Fibroblast of villous mesenchyme (primary cell): ENCODE measurements around the gene CELF5. TPM values are rescaled to one million over a fixed set of nuclear protein-coding genes. Genes with fewer than 3 reads are reported as not detected.
"Not testable (repeated sequence)": the region's sequence is repeated elsewhere in the genome, so short reads cannot be mapped to it uniquely, and the experiment has no call there.

Experiments used
- DNase-seq: peaks from one replicate; pipeline ENCODE4 v3.0.0-alpha.2; 2010; ENCODE audit warnings: low read depth
- H3K4me3 ChIP-seq: 2 replicates; pipeline ENCODE4 v1.5.1; 2011; ENCODE audit warnings: low read depth, mild to moderate bottlenecking, low read length
- CTCF ChIP-seq: IDR thresholded peaks from 2 replicates; pipeline ENCODE4 v1.5.1; 2012; ENCODE audit warnings: low read depth, mild to moderate bottlenecking, low read length; ENCODE audit not compliant: insufficient read depth
- total RNA-seq: library from RNA; depleted of rRNA; stranded (reverse); fragments of >200 nt; gene quantifications from 2 replicates; pipeline ENCODE4 v1.2.3, GENCODE V29; 2012

CELF5 gene
- total RNA-seq, 1 donor: under 0.01 TPM

DNA sequence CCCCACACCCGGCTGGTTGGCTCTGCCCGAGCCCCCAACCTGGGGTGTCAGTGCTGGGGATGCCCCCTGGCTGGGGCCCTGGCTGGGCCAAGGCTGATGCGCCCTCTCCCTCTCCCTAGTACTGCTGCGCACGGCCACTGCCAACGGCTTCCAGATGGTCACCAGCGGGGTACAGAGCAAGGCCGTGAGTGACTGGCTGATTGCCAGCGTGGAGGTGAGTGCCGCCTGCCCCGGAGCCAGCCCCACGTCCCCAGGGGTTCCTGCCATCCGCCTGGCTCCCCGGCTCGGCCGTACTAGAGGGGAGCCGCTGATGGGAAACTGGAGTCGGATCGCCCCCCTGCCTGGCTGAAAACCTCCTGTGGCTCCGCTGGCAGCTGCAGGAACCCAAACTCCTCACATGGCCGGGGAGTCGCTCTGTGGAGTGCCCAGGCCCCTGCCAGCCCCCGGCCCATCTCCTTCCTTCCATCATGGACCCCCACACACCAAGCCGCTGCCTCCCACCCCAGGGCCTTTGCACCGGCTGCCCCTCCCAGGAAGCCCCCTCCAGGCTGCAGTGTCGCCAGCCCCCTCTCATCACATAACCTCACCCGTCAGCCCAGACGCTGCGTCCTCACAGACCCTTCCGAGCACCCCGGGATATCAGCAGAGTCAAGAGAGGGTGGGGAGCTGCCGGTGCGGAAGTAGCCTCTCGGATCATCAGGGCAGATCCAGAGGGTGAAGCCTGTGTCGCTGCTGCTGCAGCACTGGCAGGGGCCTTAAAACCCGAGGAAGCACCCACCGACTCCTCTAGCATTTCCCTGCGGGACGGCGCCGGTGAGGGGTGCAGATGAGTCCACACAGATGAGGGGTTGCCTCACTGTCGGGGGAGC is 28.2 kb upstream of the CELF5 start:
- DNase-seq: no peak
- no peak overlapping the region for H3K4me3 ChIP-seq
- no peak for TF ChIP-seq CTCF

GRCh38 chr19:3196933-3197205 is 27.6 kb upstream of the CELF5 start:
- DNase-seq: no peak
- no peak overlapping the region for H3K4me3 ChIP-seq
- no peak for TF ChIP-seq CTCF

DNA sequence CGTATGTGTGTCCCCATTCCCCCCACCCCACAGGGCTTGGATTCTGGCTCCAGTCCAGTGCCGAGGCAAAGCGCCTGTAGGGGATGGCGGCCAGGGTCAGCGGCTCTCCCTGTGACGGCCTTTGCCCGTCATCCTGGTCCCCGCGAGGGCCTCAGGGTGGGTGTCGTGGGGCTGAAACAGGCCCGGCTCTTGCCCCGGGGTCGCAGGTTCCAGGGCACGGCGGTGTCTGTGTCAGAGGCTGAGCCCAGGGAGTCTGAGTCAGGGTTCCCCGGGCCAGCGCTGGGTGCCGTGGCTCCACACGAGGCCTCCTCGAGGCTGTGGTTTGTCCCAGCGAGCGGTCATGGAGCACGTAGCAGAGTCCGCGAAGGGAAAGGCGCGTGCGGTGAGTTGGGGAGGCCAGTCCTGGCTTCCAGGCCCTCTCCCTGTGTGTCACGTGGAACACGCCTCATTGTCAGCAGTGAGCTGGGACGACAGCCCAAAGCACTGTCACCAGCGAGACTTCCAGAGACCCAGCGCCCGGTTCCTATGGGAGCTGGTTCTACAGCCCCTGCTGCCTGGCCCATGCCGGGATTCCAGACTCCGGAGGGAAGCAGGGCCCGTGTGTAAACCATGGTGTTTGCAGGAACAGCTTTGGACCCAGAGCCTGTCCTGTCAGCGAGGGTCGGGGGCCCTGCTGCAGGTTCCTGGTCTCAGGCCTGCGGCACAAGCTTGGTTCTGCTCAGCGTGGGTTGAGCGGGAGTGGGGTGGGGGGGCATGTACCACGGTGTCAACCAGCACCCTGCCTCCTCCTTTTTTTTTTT is 25.4 kb upstream of the CELF5 start:
- H3K4me3 ChIP-seq: no peak overlapping the region
- TF ChIP-seq CTCF: no peak
- no peak for DNase-seq

DNA sequence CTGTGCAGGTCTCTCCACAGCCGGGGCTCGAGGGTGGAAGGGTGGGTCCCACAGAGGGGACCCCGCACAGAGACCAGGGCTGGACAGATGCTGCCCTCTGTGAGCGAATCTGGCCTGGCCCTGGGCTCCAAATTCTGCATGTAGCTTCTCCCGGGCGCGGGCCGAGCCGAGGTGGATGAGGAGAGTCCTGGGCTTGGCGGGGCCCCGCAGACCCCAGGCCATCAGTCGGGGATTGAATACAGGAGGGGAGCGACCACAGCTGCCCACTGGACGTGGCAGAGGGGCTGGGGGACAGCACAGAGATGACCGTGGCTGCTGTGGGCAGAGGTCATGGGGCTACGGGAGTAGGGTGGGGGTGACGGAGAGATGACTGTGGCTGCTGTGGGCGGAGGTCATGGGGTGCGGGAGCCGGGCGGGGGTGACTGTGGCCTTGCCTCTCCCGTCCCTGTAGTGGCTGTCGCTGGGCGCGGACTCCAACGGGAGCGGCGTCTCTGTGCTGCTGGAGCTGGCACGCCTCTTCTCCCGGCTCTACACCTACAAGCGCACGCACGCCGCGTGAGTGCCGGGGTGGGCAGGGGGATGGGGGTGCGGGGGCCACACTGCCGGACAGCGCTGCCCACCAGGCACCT is 23.3 kb upstream of the CELF5 start:
- no peak for DNase-seq
- no peak for TF ChIP-seq CTCF
- H3K4me3 ChIP-seq: no peak overlapping the region

GRCh38 chr19:3201911-3202310 is 22.6 kb upstream of the CELF5 start:
- no peak for TF ChIP-seq CTCF
- no peak overlapping the region for H3K4me3 ChIP-seq
- no peak for DNase-seq

DNA sequence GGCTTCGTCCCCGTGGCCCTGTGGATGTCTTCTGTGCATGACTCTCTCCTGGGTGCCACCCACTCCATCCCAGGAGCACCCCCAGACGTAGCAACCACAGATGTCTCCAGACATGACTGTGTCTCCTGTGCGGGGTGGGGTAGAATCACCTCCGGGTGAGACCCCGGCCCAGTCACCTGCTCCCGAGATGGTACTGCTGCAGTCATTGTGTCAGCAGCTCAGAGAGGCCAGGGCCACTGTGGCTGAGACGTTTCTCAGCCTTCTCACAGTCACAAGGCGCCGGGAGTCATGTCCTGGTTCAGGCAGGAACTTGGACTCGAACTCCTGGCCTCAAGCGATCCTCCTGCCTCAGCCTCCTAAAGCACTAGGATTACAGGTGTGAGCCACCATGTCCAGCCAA is 22.1 kb upstream of the CELF5 start:
- TF ChIP-seq CTCF: no peak
- DNase-seq: no peak
- H3K4me3 ChIP-seq: no peak overlapping the region

DNA sequence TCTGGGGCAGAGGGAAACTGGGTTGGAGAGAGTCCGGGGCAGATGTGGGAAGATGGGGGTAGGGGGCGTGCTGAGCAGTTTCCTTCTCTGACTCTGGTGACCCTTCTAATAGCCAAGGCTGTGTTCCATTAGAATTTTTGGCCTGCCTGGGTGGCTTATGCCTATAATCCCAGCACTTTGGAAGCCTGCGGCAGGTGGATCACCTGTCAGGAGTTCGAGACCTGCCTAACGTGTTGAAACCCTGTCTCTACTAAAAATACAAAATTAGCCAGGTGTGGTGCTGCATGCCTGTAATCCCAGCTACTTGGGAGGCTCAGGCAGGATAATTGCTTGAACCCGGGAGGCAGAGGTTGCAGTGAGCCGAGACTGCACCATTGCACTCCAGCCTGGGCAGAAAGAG is 21.6 kb upstream of the CELF5 start:
- DNase-seq, H3K4me3 ChIP-seq: not testable (repeated sequence)
